Chondrocyte (in vitro differentiated cells): ENCODE measurements around the gene LASP1NB.

Experiments
- DNase-seq: peaks from one replicate; pipeline ENCODE4 v3.0.0; 2021; ENCODE audit warnings: mixed read lengths, low spot score
- H3K27ac Mint-ChIP-seq: one replicate; pipeline ENCODE4 v1.8.0; 2021; ENCODE audit warnings: mild to moderate bottlenecking, moderate library complexity, mixed read lengths; ENCODE audit not compliant: unreplicated experiment
- H3K27me3 Mint-ChIP-seq: 2 replicates; pipeline ENCODE4 v1.8.0; 2021; ENCODE audit warnings: low read depth, mixed read lengths
- H3K36me3 Mint-ChIP-seq: 2 replicates; pipeline ENCODE4 v1.8.0; 2021; ENCODE audit warnings: low read depth, mixed read lengths
- H3K4me1 Mint-ChIP-seq: 2 replicates; pipeline ENCODE4 v1.8.0; 2021; ENCODE audit warnings: low read depth, mild to moderate bottlenecking, mixed read lengths
- H3K4me3 Mint-ChIP-seq: one replicate; pipeline ENCODE4 v1.8.0; 2021; ENCODE audit warnings: mild to moderate bottlenecking, moderate library complexity, mixed read lengths; ENCODE audit not compliant: unreplicated experiment
- H3K9me3 Mint-ChIP-seq: 2 replicates; pipeline ENCODE4 v1.8.0; 2021; ENCODE audit warnings: low read depth, mixed read lengths
- TF ChIP-seq, protein P1 (sequence below): fragments of 200-600 bp; sonication (generic); IDR thresholded peaks from 2 replicates; pipeline ENCODE4 v1.5.0; 2021; ENCODE audit warnings: antibody characterized with exemption, mild to moderate bottlenecking, moderate library complexity

Gene LASP1NB

GRCh38 chr17:38912221-38912813 lies 13.1 kb upstream of the LASP1NB start:
- TF ChIP-seq, protein P1, sequence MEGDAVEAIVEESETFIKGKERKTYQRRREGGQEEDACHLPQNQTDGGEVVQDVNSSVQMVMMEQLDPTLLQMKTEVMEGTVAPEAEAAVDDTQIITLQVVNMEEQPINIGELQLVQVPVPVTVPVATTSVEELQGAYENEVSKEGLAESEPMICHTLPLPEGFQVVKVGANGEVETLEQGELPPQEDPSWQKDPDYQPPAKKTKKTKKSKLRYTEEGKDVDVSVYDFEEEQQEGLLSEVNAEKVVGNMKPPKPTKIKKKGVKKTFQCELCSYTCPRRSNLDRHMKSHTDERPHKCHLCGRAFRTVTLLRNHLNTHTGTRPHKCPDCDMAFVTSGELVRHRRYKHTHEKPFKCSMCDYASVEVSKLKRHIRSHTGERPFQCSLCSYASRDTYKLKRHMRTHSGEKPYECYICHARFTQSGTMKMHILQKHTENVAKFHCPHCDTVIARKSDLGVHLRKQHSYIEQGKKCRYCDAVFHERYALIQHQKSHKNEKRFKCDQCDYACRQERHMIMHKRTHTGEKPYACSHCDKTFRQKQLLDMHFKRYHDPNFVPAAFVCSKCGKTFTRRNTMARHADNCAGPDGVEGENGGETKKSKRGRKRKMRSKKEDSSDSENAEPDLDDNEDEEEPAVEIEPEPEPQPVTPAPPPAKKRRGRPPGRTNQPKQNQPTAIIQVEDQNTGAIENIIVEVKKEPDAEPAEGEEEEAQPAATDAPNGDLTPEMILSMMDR, result no peak
- DNase-seq, result peak; percentile 82
- peak overlapping the region; percentile 61 for H3K27ac Mint-ChIP-seq
- H3K4me3 Mint-ChIP-seq, result no peak overlapping the region
- H3K27me3 Mint-ChIP-seq, result no peaks in the 10 kb centered on the region
- H3K9me3 Mint-ChIP-seq, result no peaks in the 10 kb centered on the region
- peaks cover 30% of the 10 kb centered on the region for H3K36me3 Mint-ChIP-seq
- H3K4me1 Mint-ChIP-seq, result peaks cover 36% of the 10 kb centered on the region

DNA sequence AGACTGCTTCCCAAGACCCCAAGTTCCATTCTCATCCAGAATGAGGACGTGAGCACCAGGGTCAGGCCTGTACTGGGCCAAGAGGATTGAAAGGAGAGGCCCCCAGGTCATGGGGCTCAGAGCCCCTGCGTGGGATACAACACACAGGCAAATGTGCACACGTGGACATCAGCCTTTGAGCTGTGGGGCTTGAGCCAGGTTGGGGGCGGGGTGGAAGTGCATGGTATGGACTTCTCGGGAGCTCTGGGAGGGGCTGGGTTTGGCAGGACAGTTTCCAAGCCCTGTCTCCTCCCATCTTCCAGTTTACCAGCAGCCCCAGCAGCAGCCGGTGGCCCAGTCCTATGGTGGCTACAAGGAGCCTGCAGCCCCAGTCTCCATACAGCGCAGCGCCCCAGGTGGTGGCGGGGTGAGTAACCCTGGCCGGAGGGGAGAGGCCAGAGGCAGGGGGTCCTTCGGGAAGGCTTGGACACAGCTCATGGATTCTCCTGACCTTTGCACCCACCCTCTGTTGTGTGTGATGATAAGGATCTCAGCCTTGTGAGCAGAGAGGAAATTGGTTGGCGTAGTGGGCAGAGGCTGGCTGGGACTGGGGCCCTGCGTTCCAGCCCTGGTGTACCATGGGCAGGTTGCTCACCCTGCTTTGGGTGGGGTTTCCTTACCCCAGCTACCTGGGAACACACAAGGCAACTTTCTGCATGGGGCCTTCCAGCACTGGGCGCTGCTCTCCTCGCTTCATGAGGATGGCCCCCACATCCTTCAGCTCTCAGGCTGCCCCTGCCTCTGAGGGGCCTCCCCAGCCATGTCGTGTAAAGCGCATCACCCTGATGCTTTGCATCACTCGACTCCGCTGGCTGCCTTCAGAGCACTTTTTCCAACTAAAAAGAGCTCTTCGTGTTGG lies 10.4 kb upstream of the LASP1NB start:
- Mint-ChIP-seq H3K27me3 (no peaks in the 10 kb centered on the region), H3K4me1 (peaks cover 49% of the 10 kb centered on the region), H3K9me3 (no peaks in the 10 kb centered on the region), H3K4me3 (no peak overlapping the region), H3K27ac (no peak overlapping the region), H3K36me3 (peaks cover 45% of the 10 kb centered on the region)
- peak; percentile 82 for DNase-seq
- TF ChIP-seq, protein P1, result no peak

DNA sequence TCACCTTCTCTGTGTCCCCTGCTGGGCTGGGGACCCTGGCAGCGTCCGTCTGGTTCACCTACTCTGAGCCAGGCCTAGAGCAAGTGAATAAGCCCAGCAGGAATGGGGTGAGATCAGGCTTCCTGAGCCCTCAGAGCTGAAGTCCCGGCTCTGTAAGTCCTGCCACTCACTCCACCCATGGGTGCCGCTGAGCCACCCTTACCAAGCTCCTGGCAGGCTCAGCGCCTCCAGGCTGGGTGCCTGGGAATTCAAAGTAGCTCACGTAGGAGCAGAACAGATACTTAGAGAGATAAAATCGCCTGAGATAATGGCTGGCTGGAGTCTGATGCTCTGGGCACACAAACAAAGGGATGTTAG lies 9.8 kb upstream of the LASP1NB start:
- peaks cover 55% of the 10 kb centered on the region for H3K4me1 Mint-ChIP-seq

DNA sequence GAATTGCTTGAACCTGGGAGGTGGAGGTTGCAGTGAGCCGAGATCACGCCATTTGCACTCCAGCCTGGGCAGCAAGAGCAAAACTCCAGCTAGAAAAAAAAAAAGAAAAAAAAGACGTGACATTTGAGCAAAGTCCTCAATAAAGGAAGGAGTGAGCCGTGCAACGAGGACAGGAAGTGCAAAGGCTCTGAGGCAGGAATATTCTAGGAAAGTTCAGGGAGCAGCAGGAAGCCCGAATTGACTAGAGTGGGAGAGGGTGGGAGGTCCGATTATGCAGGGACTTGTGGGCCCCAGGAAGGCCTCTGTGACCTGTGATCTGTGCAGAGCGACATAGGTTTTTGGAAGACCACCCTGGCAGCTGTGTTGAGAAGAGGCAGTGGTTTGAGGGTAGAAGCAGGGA lies 8.6 kb upstream of the LASP1NB start:
- H3K4me1 Mint-ChIP-seq, result peaks cover 61% of the 10 kb centered on the region

More for the DNA sequence above, 9.8 kb upstream of the LASP1NB start:
- Mint-ChIP-seq H3K27ac (peak overlapping the region; percentile 78), H3K27me3 (no peaks in the 10 kb centered on the region), H3K9me3 (no peaks in the 10 kb centered on the region), H3K36me3 (peaks cover 51% of the 10 kb centered on the region), H3K4me3 (no peak overlapping the region)
- DNase-seq, result peak; percentile 61
- TF ChIP-seq, protein P1, result no peak

GRCh38 chr17:38917259-38917658 lies 8.2 kb upstream of the LASP1NB start:
- Mint-ChIP-seq H3K4me3 (no peak overlapping the region), H3K27ac (peak overlapping the region; percentile 77)

More for the DNA sequence above, 8.6 kb upstream of the LASP1NB start:
- peaks cover 57% of the 10 kb centered on the region for H3K36me3 Mint-ChIP-seq
- TF ChIP-seq, protein P1, result no peak
- no peaks in the 10 kb centered on the region for H3K27me3 Mint-ChIP-seq
- no peak overlapping the region for H3K4me3 Mint-ChIP-seq
- DNase-seq, result peak; percentile 9
- no peaks in the 10 kb centered on the region for H3K9me3 Mint-ChIP-seq
- H3K27ac Mint-ChIP-seq, result peak overlapping the region; percentile 77

More at GRCh38 chr17:38917259-38917658, 8.2 kb upstream of the LASP1NB start:
- peaks cover 56% of the 10 kb centered on the region for H3K36me3 Mint-ChIP-seq
- H3K4me1 Mint-ChIP-seq, result peaks cover 62% of the 10 kb centered on the region
- TF ChIP-seq, protein P1, result peak; percentile 43
- H3K9me3 Mint-ChIP-seq, result no peaks in the 10 kb centered on the region
- DNase-seq, result no peak
- H3K27me3 Mint-ChIP-seq, result no peaks in the 10 kb centered on the region
